DMS114 treated with DMSO at 0.1 percent for 48 hours (cell line): ENCODE data around the gene CARMIL1.

ENCODE experiments used
- DNase-seq: peaks from one replicate; lab custom pipeline; 2025; ENCODE audit not compliant: unreplicated experiment; lab: John Stamatoyannopoulos, UW

The CARMIL1 gene

DNA sequence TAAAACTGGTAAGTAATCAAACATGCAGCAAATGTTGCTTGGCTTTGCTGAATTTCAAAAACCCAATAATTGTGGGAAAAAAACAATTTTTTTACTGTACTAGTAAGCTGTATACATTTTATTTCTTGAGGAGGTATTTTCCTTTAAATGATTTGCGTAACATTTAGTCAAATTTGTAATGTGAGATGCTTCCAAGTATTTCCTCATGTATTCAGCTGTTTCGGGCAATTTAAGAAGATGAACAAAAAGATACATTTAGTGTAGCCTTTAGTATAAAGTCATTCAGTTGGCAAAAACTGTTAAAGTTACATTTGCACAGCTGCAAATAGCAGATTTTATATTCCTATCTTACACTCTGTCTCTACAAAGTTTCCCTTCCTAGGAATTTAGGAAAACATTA is 186.8 kb downstream of the CARMIL1 start:
- no peak for DNase-seq

DNA sequence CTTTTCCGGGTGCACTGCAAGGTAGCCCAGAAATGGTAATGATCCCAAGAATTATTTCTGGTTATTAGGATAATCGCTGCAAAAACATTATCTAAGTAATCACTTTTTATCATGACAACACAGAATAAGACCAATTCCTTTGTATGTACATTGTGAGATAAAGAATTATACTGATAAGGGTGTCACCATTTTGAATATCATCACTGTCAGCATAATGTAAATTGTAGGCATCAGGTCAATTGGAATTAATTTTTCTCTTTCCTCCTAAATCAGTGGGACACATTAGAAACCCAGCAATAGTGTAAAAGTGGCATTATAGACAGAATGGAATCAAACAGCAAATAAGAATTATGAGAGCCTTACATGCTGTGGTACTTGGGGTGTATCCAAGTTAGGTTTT is 189.7 kb downstream of the CARMIL1 start:
- no peak for DNase-seq

DNA sequence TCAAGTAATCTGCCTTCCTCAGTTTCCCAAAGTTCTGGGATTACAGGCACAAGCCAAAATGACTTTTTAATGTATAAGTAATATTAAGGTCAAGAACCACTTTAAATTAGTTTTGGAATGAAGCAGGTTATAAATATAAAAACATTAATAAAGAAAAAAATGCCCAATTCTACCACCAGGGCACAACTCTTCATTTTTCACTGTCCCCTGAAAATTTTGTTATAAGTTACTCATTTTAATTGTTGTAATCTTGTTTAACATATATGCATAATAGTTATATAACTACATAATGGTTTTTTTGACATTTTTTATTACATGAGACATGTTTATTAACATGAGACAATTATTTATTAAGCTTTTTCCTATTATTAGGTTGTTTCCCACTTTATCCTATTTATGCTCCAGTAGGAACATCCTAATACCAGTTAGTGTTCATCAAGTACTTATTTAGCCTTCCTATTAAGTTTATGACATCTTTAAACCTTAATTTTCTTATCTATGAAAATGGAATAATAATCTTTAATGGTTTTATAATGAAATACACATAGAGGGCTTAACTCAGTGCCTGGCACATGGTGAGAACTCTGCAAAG is 190.7 kb downstream of the CARMIL1 start:
- DNase-seq: no peak

DNA sequence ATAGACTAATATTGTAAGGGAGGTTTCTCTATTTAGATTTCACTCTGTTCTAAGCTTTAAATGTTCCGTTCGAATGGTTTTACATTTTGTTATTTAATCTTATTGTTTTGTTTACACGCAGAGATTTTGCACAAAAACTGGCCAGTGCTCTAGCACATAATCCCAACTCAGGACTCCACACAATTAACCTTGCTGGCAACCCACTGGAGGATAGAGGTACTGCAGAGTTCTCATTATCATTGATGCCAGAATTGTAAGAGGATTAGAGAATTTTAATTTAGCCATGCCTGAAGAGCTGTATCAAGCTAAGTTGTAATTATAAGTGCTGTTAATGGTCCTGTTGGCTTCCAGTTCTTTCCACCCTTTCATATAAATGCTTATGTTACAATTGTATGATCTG is 193.1 kb downstream of the CARMIL1 start:
- DNase-seq: no peak

DNA sequence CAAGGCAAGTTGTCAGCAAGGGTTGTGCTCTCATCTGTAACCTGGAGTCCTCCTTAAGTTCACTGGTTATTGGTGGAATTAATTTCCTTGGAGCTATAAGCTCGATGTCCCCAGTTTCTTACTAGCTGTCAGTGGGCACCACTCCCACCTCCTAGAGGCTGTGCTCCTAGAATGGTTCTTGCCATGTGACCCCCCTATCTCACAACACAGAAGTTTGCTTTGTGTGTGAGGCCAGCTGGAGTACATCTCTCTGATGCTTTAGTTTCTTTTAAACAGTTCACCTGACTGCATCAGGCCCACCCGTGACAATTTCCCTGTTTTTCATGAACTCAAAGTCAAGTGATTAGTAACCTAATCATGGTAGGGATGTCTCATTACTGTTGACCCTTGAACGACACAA is 193.7 kb downstream of the CARMIL1 start:
- no peak for DNase-seq

DNA sequence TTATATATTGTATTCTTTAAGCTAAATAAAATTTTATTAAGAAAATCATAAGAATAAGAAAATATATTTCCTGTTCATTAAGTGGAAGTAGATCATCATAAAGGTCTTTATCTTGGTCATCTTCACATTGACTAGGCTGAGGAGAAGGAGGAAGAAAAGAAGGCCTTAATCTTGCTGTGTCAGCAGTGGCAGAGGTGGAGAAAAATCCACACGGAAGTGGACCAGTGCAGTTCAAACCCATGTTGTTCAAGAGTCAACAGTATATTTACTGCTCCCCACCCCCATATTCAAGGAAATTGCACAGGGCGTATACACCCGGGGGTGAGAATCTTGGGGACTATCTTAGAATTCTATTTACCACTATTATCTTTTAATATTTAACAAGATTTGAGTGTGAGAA is 194.3 kb downstream of the CARMIL1 start:
- no peak for DNase-seq

DNA sequence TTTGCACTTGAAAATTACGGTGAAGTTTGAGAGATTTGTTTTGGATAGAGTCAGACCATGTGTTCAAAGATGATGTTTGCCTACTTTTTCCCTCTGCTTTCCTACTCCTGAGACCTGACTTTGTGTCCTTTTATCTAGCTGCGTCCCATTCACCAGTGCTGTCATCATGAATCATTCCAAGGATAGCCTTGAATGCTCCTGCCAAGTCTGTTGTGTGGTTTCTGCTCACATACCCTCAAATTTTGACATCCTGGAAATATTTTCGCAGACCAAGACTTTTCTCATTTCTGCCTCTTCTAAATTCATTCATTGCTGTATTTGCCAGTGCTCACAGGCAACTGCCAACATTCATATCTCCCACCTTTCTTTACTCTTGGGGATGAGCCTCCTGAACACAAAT is 197.0 kb downstream of the CARMIL1 start:
- DNase-seq: no peak

DNA sequence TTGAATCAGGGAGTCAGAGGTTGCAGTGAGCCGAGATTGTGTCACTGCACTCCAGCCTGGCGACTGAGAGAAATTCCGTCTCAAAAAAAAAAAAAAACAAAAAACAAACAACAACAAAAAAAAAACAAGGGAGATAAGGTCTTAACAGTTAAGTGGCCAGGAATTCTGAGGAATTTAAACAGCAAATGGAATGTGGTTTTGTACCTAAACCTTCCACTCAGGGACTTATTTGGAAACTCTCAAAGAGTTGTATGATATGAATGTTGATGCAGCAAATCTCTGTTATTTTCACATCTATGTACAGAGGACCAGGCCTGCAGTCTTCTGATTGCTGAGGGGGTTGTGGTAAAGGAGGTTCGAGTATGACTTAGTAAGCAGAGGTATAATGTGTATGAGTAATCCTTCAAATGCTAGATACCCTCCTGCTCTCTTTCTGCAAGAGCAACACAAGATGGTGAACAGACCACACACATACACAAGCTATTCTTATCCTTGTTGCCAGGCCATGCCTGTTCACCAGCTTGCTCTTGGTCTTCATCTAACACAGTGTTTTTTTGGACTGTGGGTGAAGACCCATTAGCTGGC is 197.9 kb downstream of the CARMIL1 start:
- no peak for DNase-seq

DNA sequence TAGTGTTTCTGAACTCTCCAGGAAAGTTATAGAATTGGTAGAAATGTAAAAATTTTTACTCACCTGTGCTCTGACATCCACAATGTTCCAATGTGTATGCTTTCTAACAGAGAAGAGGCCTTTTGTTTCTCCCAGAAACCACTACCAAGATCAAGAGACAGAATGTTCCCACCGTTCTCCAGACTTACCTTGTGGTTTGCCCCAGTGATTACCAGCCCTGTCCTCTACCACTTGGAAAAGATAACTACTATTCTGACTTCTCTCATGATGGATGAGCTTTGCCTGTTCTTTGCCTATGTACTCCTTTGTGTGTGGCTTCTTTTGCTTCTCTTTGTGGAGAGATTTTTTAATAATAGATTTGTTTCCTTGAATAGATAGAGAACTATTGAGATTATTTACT is 199.8 kb downstream of the CARMIL1 start:
- no peak for DNase-seq

DNA sequence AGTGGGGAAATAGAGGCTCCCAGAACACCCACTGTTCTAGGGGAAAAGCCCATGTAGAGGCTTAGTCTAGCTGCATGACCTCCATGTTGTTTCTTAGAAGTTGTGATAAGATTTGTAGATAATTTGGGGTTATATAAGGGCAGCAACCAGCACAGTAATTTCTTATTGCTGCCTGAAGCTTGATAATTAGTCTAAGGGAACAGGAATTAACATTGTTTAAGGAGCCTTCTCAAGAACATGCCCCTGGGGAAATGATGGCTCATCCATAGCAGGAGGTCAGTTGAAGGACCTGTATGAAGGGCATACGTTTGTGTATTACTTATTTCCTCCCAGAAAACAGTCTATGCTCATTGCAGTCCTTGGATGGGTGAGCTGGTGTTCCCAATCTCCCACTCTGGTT is 202.1 kb downstream of the CARMIL1 start:
- no peak for DNase-seq

DNA sequence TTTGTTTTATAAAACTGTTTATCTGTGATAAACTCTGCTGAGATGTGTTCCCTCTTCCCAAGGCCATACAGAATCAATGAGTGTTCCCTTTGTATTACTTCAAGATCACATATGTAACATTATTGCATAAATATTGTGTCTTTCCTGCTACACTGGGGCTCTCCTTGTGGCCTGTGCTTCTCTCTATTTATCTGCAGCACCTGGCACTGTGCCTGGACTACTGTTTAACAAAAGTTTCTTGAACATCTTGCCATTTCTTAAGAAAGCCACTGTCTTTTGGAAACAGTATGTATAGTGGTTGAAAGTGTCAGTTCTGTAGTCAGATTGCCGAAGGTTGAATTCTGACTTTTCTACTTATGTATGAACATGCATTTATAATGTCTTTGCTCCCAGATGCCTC is 203.8 kb downstream of the CARMIL1 start:
- no peak for DNase-seq

DNA sequence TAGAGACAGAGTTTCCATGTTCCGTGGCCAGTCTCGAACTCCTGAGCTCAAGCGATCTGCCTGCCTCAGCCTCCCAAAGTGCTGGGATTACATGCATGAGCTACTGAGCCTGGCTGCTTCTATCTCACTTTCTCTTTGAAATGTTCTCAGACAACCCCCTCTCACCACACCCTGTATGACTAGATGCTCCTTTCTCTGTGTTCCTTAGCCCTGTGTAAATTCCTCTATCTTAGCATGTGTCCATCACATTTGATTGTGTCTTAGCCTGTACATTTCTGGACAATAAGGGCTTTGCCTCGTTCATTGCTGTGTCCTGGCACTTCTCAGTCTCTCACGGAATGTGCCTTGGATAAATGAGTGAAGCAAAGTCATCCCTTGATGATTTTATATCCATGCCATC is 204.8 kb downstream of the CARMIL1 start:
- no peak for DNase-seq

DNA sequence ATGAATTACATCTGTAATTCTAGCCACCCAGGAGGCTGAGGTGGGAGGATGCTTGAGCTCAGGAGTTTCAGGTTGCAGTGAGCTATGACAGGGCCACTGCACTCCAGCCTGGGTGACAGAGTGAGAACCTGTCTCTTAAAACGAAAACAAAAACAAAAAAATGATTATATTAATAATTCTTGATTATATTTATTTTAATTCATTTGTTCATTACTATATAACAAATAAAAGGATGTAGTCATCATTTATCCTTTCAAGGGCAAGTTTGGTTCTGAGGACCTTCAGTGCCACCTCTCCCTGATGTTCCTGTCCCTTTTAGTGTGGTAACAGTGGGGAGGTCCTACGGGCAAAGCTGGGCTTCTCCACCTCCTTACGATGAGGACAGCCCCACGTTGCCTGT is 205.7 kb downstream of the CARMIL1 start:
- no peak for DNase-seq

DNA sequence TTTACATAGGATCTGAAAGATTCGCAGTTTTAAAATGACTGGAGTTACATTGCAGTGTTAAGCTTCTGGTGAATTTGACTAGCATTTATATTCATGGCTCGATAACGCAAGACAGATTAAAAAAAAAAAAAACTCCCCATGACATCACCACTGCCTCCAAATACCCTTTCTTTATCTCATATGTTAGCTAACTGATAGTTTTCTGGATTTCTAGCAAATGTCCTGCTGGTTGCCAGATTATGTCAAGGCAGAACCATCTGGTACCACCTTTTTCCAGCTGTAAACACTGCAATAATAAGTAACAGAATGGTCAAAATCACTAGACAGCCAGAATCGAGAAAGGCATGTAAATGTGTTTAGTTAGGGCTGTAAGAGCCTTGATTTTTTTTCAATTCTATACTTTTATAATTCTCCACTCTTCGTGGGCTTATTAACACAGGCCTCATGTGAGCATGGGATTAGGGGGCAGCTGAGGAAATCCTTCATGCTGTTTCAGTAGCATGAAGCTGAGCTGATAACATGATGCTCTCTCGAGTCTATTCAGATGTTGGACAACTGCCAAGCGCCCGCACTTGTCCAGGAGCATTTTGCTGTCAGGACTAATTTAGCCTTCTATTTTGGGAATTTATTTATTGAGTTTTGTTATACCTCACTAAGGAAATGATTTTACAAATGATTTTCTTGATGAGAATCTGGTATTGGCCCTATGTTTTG is 206.8 kb downstream of the CARMIL1 start:
- no peak for DNase-seq

DNA sequence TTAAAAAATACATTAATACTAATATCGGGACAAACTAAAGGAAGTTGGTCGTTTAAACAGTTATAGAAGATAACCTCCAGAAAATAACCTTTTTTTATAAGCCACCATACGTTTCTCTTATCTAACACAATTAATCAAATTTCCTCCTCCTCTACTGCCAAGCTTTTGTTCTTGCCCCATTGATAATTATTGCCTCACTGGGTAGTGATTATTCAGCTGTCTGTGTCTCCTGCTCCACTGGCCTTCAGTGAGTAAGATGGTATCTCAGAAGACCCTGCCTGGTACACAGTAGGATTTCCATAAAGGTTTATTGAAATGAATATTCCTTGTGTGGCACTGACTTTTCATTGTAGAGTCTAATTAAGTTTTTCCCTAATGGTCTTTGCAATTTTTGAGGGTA is 207.4 kb downstream of the CARMIL1 start:
- DNase-seq: no peak

DNA sequence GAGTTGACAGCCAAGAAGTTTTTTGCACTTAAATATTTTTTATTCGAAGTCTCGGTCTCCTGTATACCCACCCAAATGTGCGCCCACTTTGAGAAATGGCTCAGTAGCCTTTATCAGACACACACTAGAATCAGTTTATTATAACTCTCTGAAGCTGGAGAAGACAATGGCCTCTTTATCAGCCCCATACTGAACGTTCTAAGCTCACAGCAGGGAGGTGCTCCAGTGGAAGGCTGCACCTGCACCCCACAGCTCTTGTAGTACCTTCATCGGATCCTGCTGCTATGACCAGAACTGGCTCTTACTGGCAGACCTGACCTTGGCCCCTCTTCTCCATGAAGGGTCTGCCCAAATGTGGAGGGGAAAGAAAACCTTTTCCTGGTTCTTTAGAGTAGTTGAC is 207.8 kb downstream of the CARMIL1 start:
- no peak for DNase-seq

DNA sequence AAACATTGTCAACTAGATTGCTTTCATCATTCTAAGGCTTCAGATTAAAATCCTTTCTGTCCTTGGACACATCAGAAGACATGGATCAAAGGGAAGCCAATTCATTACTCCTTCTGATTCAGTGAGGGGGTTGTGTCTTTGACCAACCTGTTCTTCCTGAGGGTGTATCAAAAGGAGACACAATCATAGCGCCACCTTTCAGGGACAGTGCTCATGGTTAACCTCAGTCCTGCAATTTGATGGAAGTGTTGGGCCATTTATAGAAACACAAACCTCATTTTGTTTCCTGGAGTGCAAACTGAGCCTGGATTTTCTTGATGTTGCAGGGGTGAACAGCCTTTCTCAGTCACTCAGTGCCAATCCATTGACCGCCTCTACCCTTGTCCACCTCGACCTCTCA is 209.0 kb downstream of the CARMIL1 start:
- DNase-seq: no peak

DNA sequence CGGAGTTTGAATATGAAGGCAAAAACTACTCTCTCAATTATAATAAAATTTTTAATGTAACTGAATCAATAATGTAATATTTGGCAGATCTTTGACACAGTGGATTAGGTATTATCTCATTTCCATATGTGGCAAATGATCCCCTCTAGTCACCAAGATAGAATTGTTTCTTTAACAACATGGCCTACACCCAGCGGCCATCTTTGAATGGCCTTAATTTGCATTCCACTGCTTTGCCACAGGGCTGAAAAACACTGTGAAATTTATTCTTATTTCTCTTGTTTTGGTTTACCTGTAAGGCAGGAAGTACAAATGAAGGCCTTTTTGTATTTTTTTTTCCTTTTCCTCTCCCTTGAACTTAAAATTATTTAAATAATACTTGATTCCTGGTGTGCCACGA is 210.2 kb downstream of the CARMIL1 start:
- DNase-seq: no peak

DNA sequence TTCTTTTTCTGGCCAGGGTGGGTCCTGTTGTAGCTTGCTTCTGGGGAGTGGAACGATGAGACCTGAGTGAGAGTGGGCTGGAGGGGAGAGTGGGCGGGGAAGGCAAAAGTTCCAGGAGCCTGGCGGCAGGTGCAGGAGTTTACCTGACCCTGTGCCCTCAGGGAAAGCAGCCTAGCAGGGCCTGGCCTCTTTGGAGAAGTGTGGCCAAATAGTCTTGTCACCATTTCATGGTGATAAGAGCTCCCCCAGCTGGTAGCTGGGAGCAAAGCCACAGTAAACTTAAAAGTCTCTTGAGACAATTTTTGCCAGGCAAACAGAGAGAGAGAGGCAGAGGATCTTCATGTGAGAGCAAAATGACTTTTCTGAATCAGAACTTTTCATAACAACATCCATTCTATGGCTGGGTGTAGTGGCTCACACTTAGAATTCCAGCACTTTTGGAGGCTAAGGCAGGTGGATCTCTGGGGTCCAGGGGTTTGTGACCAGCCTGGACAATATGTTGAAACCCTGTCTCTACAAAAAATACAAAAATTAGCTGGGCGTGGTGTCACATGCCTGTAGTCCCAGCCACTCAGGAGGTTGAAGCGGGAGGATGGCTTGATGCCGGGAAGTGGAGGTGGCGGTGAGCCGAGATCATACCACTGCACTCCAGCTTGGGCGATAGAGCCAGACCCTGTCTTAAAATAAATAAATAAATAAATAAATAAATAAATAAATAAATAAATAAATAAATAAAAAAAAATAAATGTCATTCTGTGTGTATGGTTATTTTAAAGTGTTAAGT is 211.0 kb downstream of the CARMIL1 start:
- DNase-seq: peak; percentile 80

DNA sequence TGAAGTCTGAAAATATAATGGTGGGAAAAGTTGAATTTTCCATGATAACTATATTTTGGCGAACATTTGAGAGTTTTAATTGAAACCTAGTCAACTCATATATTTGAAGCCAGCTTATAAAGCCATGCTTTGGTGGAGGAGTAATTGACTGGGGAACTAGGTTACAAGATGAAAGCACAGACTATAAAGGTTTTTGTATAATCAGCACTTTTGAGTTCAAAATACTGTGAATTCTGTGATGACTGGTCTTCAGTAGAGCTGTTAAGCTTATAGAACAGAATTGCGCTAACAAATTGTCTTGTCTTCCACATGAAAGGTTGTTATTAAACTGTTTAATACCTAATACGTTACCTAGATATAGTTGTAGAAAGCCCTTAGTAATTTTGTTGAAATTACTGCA is 213.8 kb downstream of the CARMIL1 start:
- DNase-seq: no peak

DNA sequence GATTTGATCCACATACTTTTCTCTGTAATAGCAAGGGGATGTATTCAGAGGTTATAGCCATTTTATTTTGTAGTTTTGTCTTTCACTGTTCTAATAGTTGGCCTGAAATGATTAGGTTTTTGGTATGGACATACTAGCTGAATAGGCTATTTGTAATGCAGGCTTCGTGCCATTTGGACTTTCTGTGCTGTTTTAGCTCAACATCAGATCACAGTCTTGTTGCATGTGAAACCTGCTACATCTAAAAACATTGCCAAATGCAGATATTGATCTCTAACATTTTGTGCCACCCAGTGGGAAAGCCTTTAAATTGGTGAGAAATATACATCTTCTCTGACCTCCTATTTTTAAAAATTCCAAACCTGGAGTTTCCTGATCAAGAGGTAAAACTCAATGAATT is 215.3 kb downstream of the CARMIL1 start:
- no peak for DNase-seq
